IPS-20b (cell line): Measurements from ENCODE around the gene SULT1C2.
"Not testable (repeated sequence)": the region's sequence is repeated elsewhere in the genome, so short reads cannot be mapped to it uniquely, and the experiment has no call there.

Experiments used
- H3K27ac ChIP-seq: one replicate; pipeline ENCODE4 v1.5.1; 2013; ENCODE audit warnings: low read length
- H3K27me3 ChIP-seq: 2 replicates; pipeline ENCODE4 v1.6.1; 2013; ENCODE audit warnings: mild to moderate bottlenecking, low read length, inconsistent platforms; ENCODE audit not compliant: insufficient read depth
- H3K36me3 ChIP-seq: 2 replicates; pipeline ENCODE4 v1.6.1; 2013; ENCODE audit warnings: low read depth, mild to moderate bottlenecking, inconsistent platforms, low read length, moderate library complexity; ENCODE audit not compliant: insufficient read depth
- H3K4me1 ChIP-seq: 2 replicates; pipeline ENCODE4 v1.6.1; 2013; ENCODE audit warnings: mild to moderate bottlenecking, control low read depth, inconsistent platforms, low read length, moderate library complexity; ENCODE audit not compliant: insufficient read depth
- H3K4me3 ChIP-seq: 2 replicates; pipeline ENCODE4 v1.5.1; 2013; ENCODE audit warnings: mild to moderate bottlenecking, low read length, inconsistent platforms
- H3K9ac ChIP-seq: 2 replicates; pipeline ENCODE4 v1.6.1; 2013; ENCODE audit warnings: low read depth, mild to moderate bottlenecking, inconsistent platforms, low read length, moderate library complexity
- H3K9me3 ChIP-seq: 2 replicates; pipeline ENCODE4 v1.6.1; 2013; ENCODE audit warnings: mild to moderate bottlenecking, low read depth, low read length, inconsistent platforms; ENCODE audit not compliant: insufficient read depth

Gene SULT1C2

DNA sequence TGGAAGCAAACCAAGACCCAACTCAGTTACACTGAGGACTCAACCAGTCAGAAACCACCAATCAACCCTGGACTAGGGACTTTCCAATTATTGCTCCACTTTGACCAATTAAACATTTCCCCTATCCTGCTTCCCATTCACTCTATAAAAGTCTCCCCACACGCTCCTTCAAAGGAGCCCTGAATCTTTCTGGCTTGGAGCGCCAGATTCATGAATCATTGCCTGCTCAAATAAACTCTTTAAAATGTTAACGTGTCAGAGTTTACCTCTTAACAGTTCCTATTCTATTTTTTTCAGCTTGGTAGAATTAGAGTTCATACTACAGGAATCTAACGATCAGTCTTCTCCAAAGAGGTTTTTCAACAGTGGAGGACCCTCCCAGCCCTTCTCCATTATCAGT lies 20.7 kb upstream of the SULT1C2 start:
- no peaks in the 10 kb centered on the region for H3K4me1 ChIP-seq
- H3K9ac ChIP-seq, result no peak overlapping the region
- no peak overlapping the region for H3K4me3 ChIP-seq
- no peak overlapping the region for H3K27ac ChIP-seq
- no peaks in the 10 kb centered on the region for H3K27me3 ChIP-seq
- no peaks in the 10 kb centered on the region for H3K36me3 ChIP-seq
- no peaks in the 10 kb centered on the region for H3K9me3 ChIP-seq

- Histone ChIP-seq H3K36me3 (no peaks in the 10 kb centered on the region), H3K4me1 (no peaks in the 10 kb centered on the region), H3K9ac (no peak overlapping the region), H3K4me3 (no peak overlapping the region), H3K9me3 (no peaks in the 10 kb centered on the region), H3K27me3 (no peaks in the 10 kb centered on the region), H3K27ac (no peak overlapping the region)
Observed at GRCh38 chr2:108270346-108270745, 18.3 kb upstream of the SULT1C2 start.

- H3K4me3 ChIP-seq, result no peak overlapping the region
- H3K9ac ChIP-seq, result no peak overlapping the region
- H3K27ac ChIP-seq, result no peak overlapping the region
- H3K36me3 ChIP-seq, result no peaks in the 10 kb centered on the region
- H3K9me3 ChIP-seq, result no peaks in the 10 kb centered on the region
- no peaks in the 10 kb centered on the region for H3K27me3 ChIP-seq
- H3K4me1 ChIP-seq, result no peaks in the 10 kb centered on the region
Observed at GRCh38 chr2:108270768-108271506, 17.8 kb upstream of the SULT1C2 start.

DNA sequence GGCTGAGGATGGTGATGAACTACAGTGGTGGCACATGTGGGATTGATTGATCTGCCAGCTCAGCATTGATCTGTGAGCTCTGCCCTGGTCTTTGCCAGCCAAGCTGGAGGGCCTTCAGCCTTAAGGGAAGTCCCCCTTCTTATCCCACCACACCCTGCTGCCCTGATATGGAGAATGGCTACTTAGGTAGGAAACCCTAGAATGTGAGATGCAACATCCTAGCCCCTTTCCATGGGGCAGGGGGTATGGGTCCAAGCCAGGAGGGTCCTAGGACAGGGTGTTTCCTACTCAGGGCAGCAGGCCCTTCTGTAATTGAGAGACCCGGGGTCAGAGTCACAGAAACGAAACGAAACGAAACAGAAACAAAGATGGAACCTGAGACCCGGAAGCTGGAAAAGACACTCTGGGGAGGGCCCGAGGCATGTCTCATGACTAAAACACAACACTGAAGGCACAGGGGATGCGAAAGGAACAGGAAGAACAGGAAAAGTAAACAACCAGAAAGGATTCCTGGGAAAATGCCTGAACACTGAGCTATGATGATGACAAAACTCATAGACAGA lies 16.9 kb upstream of the SULT1C2 start:
- no peak overlapping the region for H3K27ac ChIP-seq
- H3K4me3 ChIP-seq, result no peak overlapping the region
- no peaks in the 10 kb centered on the region for H3K36me3 ChIP-seq
- no peaks in the 10 kb centered on the region for H3K27me3 ChIP-seq
- no peak overlapping the region for H3K9ac ChIP-seq
- H3K4me1 ChIP-seq, result no peaks in the 10 kb centered on the region
- H3K9me3 ChIP-seq, result no peaks in the 10 kb centered on the region

DNA sequence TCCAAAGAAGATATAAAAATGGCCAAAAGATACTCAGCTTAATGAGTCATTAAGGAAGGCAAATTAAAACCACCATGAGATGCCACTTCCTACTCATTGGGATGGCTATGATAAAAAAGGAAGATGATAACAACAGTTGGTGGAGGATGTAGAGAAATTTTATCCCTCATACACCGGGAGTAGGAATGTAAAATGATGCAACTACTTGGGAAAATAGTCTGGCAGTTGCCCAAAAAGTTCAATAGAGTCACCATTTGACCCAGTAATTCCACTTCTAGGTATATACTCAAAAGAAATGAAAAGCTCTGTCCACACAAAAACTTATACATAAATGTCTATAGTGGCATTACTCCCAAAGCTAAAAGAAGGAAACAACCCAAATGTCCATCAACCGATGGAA lies 10.1 kb upstream of the SULT1C2 start:
- H3K27me3 ChIP-seq, result no peaks in the 10 kb centered on the region
- no peaks in the 10 kb centered on the region for H3K4me1 ChIP-seq
- H3K4me3 ChIP-seq, result no peak overlapping the region
- no peaks in the 10 kb centered on the region for H3K36me3 ChIP-seq
- no peaks in the 10 kb centered on the region for H3K9me3 ChIP-seq
- H3K9ac ChIP-seq, result no peak overlapping the region
- H3K27ac ChIP-seq, result no peak overlapping the region

GRCh38 chr2:108279468-108279867 lies 9.2 kb upstream of the SULT1C2 start:
- H3K4me3 ChIP-seq, result no peak overlapping the region
- no peak overlapping the region for H3K9ac ChIP-seq
- no peaks in the 10 kb centered on the region for H3K9me3 ChIP-seq
- no peaks in the 10 kb centered on the region for H3K36me3 ChIP-seq
- H3K27ac ChIP-seq, result no peak overlapping the region
- no peaks in the 10 kb centered on the region for H3K27me3 ChIP-seq
- no peaks in the 10 kb centered on the region for H3K4me1 ChIP-seq

- H3K9ac ChIP-seq, result no peak overlapping the region
- no peak overlapping the region for H3K27ac ChIP-seq
- no peaks in the 10 kb centered on the region for H3K36me3 ChIP-seq
- H3K4me3 ChIP-seq, result no peak overlapping the region
- no peaks in the 10 kb centered on the region for H3K27me3 ChIP-seq
- H3K4me1 ChIP-seq, result no peaks in the 10 kb centered on the region
- no peaks in the 10 kb centered on the region for H3K9me3 ChIP-seq
Observed at GRCh38 chr2:108280466-108280865, 8.2 kb upstream of the SULT1C2 start.

DNA sequence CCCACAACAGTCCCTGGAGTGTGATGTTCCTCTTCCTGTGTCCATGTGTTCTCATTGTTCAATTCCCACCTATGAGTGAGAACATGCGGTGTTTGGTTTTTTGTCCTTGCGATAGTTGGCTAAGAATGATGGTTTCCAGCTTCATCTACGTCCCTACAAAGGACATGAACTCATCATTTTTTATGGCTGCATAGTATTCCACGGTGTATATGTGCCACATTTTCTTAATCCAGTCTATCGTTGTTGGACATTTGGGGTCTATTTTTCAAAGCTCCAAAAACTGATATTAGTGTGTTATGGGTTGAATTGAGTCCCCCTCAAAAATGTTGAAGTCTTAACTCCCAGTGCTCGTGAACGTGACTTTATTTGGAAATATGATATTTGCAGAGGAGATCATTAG lies 4.1 kb upstream of the SULT1C2 start:
- H3K4me3 ChIP-seq, H3K27me3 ChIP-seq, H3K27ac ChIP-seq, H3K9ac ChIP-seq, H3K36me3 ChIP-seq, H3K9me3 ChIP-seq: not testable (repeated sequence)
- H3K4me1 ChIP-seq, result peaks cover 14% of the 10 kb centered on the region; the same call in 1 of the 2 replicates

- Histone ChIP-seq H3K4me3 (no peak overlapping the region), H3K36me3 (no peaks in the 10 kb centered on the region), H3K9ac (no peak overlapping the region), H3K27ac (no peak overlapping the region), H3K9me3 (no peaks in the 10 kb centered on the region), H3K4me1 (peaks cover 14% of the 10 kb centered on the region; the same call in 1 of the 2 replicates), H3K27me3 (no peaks in the 10 kb centered on the region)
Observed at GRCh38 chr2:108285616-108286015, 3.1 kb upstream of the SULT1C2 start.

GRCh38 chr2:108287169-108287568 lies 1.5 kb upstream of the SULT1C2 start:
- no peak overlapping the region for H3K27ac ChIP-seq
- H3K27me3 ChIP-seq, result no peaks in the 10 kb centered on the region
- no peak overlapping the region for H3K4me3 ChIP-seq

GRCh38 chr2:108293850-108294249 lies 5.2 kb downstream of the SULT1C2 start:
- Histone ChIP-seq H3K9me3 (no peaks in the 10 kb centered on the region), H3K4me1 (peaks cover 6% of the 10 kb centered on the region; the same call in 1 of the 2 replicates), H3K27me3 (no peaks in the 10 kb centered on the region), H3K9ac (no peak overlapping the region), H3K27ac (no peak overlapping the region), H3K36me3 (no peaks in the 10 kb centered on the region), H3K4me3 (no peak overlapping the region)

More at GRCh38 chr2:108287169-108287568, 1.5 kb upstream of the SULT1C2 start:
- Histone ChIP-seq H3K4me1 (peaks cover 14% of the 10 kb centered on the region; the same call in 1 of the 2 replicates), H3K9ac (no peak overlapping the region), H3K9me3 (no peaks in the 10 kb centered on the region), H3K36me3 (no peaks in the 10 kb centered on the region)

GRCh38 chr2:108297436-108298141 lies 8.9 kb downstream of the SULT1C2 start:
- Histone ChIP-seq H3K9me3 (no peaks in the 10 kb centered on the region), H3K4me3 (no peak overlapping the region), H3K36me3 (no peaks in the 10 kb centered on the region), H3K4me1 (no peaks in the 10 kb centered on the region), H3K9ac (no peak overlapping the region), H3K27me3 (no peaks in the 10 kb centered on the region), H3K27ac (no peak overlapping the region)
